Cardiac fibroblast (primary cell): ENCODE measurements around the gene LCN6.
A peak's percentile ranks its signal among the peaks of the same experiment; 100 is the strongest.
"Not testable (repeated sequence)": the region's sequence is repeated elsewhere in the genome, so short reads cannot be mapped to it uniquely, and the experiment has no call there.

Experiments used
- DNase-seq, 2 donors: peaks; one replicate each; pipeline versions ENCODE4 v3.0.0 to v3.0.0-alpha.2; 2010; ENCODE audit warnings: low read depth in 2 of 2
- H3K4me3 ChIP-seq, 2 donors: replicated peaks in 1 of 2; 1 replicate in 1 of 2; 2 replicates in 1 of 2; pipeline ENCODE4 v1.5.1; 2011; ENCODE audit warnings: low read depth in 2 of 2, low read length in 2 of 2, mild to moderate bottlenecking in 2 of 2, moderate library complexity in 1 of 2
- TF ChIP-seq, protein P1 (sequence below): IDR thresholded peaks from one replicate; pipeline ENCODE4 v1.5.1; 2011; ENCODE audit warnings: low read depth, mild to moderate bottlenecking, low read length, inconsistent platforms

LCN6 gene

DNA sequence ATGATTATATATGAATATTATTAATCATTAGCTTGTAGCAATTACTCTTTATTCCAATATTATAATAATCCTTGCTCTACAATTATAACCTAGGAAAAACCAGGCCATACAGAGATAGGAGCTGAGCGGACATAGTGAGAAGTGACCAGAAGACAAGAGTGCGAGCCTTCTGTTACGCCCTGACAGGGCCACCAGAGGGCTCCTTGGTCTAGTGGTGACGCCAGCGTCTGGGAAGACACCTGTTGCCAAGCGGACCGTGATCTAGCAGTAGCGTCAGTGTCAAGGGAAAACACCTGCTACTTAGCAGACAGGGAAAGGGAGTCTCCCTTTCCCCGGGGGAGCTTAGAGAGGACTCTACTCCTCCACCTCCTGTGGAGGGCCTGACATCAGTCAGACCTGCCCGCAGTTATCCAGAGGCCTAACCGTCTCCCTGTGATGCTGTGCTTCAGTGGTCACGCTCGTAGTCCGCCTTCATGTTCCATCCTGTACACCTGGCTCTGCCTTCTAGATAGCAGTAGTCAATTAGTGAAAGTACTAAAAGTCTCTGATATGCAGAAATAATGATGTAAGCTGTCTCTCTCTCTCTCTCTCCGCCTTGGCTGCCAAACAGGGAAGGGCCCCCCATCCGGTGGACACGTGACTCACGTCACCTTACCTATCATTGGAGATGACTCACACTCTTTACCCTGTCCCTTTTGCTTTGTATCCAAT lies 18.2 kb upstream of the LCN6 start:
- peak; percentile 55 to 70 for DNase-seq
- not testable (repeated sequence) for H3K4me3 ChIP-seq
- TF ChIP-seq, protein P1, sequence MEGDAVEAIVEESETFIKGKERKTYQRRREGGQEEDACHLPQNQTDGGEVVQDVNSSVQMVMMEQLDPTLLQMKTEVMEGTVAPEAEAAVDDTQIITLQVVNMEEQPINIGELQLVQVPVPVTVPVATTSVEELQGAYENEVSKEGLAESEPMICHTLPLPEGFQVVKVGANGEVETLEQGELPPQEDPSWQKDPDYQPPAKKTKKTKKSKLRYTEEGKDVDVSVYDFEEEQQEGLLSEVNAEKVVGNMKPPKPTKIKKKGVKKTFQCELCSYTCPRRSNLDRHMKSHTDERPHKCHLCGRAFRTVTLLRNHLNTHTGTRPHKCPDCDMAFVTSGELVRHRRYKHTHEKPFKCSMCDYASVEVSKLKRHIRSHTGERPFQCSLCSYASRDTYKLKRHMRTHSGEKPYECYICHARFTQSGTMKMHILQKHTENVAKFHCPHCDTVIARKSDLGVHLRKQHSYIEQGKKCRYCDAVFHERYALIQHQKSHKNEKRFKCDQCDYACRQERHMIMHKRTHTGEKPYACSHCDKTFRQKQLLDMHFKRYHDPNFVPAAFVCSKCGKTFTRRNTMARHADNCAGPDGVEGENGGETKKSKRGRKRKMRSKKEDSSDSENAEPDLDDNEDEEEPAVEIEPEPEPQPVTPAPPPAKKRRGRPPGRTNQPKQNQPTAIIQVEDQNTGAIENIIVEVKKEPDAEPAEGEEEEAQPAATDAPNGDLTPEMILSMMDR, result peak; percentile 12

DNA sequence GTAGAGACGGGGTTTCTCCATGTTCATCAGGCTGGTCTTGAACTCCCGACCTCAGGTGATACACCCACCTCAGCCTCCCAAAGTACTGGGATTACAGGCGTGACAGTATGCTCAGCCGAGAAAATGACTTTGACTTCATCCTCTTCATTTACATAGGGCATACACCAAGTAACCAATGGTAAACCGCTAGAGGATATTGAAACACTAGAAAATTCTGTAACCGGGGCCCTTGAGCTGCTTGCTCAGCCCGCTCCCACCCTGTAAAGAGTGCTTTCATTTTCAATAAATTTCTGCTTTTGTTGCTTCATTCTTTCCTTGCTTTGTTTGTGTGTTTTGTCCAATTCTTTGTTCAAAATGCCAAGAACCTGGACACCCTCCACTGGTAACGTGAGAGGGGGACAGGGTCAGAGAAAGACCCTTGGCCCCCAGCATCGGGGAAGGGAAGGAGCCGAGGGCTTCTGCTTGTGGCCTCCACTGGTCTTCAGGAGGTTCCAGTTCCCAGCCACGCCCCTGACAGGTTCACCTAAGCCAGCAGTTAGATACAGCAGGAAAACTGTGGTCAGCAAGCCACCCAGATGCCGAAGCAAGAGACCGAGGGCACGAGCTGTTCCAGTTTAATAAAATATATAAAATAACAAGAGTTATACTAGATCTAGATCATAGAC lies 17.6 kb upstream of the LCN6 start:
- not testable (repeated sequence) for H3K4me3 ChIP-seq, DNase-seq

DNA sequence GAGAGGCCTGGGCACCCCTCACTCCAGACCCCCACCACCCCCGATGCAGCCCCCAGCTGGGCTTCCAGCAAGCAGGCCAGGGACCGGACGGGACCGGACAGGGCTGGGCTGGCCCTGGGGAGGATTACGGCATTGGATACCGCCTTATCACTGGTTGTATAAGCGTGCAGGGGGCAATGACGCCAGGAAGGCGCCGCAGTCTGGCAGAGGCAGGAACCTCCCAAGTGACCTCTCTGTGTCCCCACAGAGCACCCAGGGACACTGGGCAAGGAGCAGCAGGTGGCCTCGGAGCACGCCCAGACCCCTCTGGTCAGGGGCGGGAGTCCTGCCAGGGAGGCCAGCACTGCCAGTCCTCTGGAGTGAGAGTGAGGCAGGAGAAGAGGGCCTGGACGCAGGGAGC lies 16.7 kb upstream of the LCN6 start:
- TF ChIP-seq, protein P1, result no peak
- no peak overlapping the region for H3K4me3 ChIP-seq
- DNase-seq, result no peak

DNA sequence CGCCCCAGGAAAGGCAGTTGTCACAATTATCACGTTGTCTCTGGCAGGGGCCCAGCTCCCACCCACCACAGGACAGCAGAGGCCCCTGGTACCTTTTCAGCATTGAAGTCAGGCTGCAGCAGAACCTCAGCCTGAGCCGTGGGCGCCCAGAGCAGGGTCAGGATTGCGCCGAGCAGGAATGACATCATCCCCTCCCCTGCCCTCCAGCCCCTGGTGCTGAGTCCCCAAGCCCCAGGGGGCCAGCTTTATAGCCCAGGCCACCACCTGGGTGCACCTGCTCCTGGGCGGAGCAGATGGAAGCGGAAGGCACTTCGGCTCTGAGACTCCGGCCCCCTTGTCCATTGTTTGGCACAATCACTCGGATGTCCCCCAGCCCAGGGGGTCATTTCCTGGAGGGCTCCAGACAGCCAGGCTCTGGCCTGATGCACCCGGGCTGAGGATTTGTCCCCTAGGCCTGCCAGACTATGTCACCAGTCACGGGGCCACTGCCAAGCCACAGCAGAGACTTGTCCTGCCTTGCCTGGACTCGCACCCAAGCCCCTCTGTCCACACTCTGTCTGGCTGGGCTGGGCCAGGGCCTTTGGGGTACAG lies 16.1 kb upstream of the LCN6 start, which contains the start of gene LCN15:
LCN15 (minus strand) TSS at position 218 of the 591 bp plus-strand sequence; CDS start at position 188, 30 bp downstream.
- TF ChIP-seq, protein P1, result no peak
- H3K4me3 ChIP-seq, result no peak within 1 kb of the TSS
- no peak for DNase-seq

DNA sequence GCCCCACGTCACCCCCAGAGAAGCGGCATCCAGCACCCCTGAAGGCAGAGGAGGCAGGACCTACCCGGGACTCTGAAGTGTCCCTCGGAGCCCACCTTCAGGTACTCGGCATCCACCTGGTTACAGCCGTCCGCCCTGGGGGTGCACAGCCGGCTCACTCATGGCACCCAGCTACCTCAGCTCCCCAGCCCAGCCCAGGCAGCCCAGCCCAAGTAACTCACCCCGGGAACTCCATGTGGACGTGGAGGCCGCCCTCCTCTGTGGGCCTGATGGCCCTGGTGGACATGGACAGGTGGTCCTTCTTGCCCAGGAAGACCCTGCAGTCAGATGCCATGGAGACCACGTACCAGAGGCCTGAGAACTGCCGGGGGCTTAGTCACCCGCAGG lies 15.3 kb upstream of the LCN6 start:
- TF ChIP-seq, protein P1, result no peak
- no peak overlapping the region for H3K4me3 ChIP-seq
- DNase-seq, result no peak

DNA sequence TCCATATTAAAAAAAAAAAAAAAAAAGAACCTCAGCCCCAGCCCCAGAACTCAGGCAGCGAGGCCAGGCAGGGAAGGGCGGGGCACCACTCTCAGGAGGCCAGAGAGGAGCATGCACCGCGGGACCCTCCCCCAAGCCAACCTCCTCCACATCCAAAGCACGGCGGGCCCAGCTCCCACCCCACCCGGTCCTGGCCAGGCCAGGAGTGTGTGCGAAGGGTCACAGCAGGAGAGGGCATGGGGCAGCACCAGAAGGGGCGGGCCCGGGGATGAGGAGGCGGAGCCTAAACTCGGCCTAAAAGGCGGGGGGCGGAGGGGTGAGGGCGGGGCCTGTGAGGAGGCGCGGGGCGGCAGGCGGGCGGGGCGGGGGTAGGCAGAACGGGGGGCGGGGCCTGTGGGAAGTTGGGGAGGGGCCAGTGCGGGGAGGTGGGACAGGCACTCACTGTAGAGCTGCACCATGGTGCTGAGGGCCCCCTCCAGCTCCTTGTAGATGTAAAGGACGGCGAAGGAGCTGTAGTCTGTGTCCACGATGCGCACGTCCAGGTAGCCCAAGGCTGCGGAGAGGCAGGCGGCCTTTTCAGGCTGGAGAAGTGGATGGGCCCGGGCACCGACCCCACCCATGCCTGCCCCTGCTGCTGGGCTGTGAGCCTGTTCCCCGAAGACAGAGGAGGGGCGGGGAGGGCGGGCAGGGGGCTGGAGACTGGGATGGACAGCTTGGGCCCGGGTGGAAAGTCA lies 14.8 kb upstream of the LCN6 start:
- H3K4me3 ChIP-seq, result no peak overlapping the region
- TF ChIP-seq, protein P1, result no peak
- DNase-seq, result peak in 1 of 2 donors; percentile 33
